Loucy (cell line): ENCODE measurements around the gene COL12A1.

Experiments
- H2AFZ ChIP-seq: fragments of 200-600 bp; sonication (generic); 2 replicates; pipeline ENCODE4 v1.6.0; 2016; ENCODE audit warnings: antibody characterized with exemption, mild to moderate bottlenecking, low read length, moderate library complexity
- H3F3A ChIP-seq: fragments of 200-600 bp; 2 replicates; pipeline ENCODE4 v1.6.0; 2016; ENCODE audit warnings: antibody characterized with exemption, low read depth, mild to moderate bottlenecking
- H3K27me3 ChIP-seq: fragments of 200-600 bp; sonication (generic); 2 replicates; pipeline ENCODE4 v1.6.1; 2014; ENCODE audit warnings: low read length, mild to moderate bottlenecking; ENCODE audit not compliant: insufficient read depth, poor library complexity, severe bottlenecking
- H3K36me3 ChIP-seq: fragments of 200-600 bp; sonication (generic); 2 replicates; pipeline ENCODE4 v1.6.1; 2016; ENCODE audit warnings: low read length; ENCODE audit not compliant: insufficient read depth
- H3K4me1 ChIP-seq: fragments of 200-600 bp; sonication (generic); 2 replicates; pipeline ENCODE4 v1.5.1; 2014; ENCODE audit warnings: low read length, mild to moderate bottlenecking; ENCODE audit not compliant: insufficient read depth, poor library complexity, severe bottlenecking
- H3K4me2 ChIP-seq: fragments of 200-600 bp; sonication (generic); 2 replicates; pipeline ENCODE4 v1.6.0; 2014; ENCODE audit warnings: antibody characterized with exemption, low read length, low read depth, mild to moderate bottlenecking; ENCODE audit not compliant: poor library complexity, severe bottlenecking
- H3K4me3 ChIP-seq: fragments of 200-600 bp; sonication (generic); 2 replicates; pipeline ENCODE4 v1.5.1; 2014; ENCODE audit warnings: low read length, mild to moderate bottlenecking, mixed read lengths; ENCODE audit not compliant: poor library complexity, severe bottlenecking
- H3K79me2 ChIP-seq: fragments of 200-600 bp; sonication (generic); 2 replicates; pipeline ENCODE4 v1.6.1; 2014; ENCODE audit warnings: low read length; ENCODE audit not compliant: insufficient read depth
- H3K9ac ChIP-seq: fragments of 200-600 bp; sonication (generic); 2 replicates; pipeline ENCODE4 v1.6.0; 2014; ENCODE audit warnings: mild to moderate bottlenecking, low read depth, low read length, moderate library complexity; ENCODE audit not compliant: poor library complexity, severe bottlenecking
- H3K9me2 ChIP-seq: fragments of 200-600 bp; sonication (generic); replicated peaks from 2 replicates; pipeline ENCODE4 v1.6.1; 2016; ENCODE audit warnings: low read depth, low read length, mixed read lengths
- H3K9me3 ChIP-seq: fragments of 200-600 bp; sonication (generic); 2 replicates; pipeline ENCODE4 v1.6.1; 2014; ENCODE audit warnings: mild to moderate bottlenecking, antibody characterized with exemption, low read length, low read depth; ENCODE audit not compliant: insufficient read depth
- H4K20me1 ChIP-seq: fragments of 200-600 bp; sonication (generic); 2 replicates; pipeline ENCODE4 v1.6.0; 2014; ENCODE audit warnings: antibody characterized with exemption, low read length, mild to moderate bottlenecking; ENCODE audit not compliant: insufficient read depth, poor library complexity, severe bottlenecking
- EZH2phosphoT487 ChIP-seq: fragments of 200-600 bp; IDR thresholded peaks from 2 replicates; pipeline ENCODE4 v1.6.1; 2018; ENCODE audit warnings: antibody characterized with exemption, mild to moderate bottlenecking, moderate library complexity, borderline replicate concordance
- TF ChIP-seq, protein P1 (sequence below): fragments of 200-600 bp; sonication (generic); conservative IDR thresholded peaks from 2 replicates; pipeline ENCODE4 v1.5.1; 2014; ENCODE audit warnings: mild to moderate bottlenecking, antibody characterized with exemption, low read length

Gene COL12A1

GRCh38 chr6:75166773-75167172, 39.1 kb downstream of the COL12A1 start:
- TF ChIP-seq, protein P1, sequence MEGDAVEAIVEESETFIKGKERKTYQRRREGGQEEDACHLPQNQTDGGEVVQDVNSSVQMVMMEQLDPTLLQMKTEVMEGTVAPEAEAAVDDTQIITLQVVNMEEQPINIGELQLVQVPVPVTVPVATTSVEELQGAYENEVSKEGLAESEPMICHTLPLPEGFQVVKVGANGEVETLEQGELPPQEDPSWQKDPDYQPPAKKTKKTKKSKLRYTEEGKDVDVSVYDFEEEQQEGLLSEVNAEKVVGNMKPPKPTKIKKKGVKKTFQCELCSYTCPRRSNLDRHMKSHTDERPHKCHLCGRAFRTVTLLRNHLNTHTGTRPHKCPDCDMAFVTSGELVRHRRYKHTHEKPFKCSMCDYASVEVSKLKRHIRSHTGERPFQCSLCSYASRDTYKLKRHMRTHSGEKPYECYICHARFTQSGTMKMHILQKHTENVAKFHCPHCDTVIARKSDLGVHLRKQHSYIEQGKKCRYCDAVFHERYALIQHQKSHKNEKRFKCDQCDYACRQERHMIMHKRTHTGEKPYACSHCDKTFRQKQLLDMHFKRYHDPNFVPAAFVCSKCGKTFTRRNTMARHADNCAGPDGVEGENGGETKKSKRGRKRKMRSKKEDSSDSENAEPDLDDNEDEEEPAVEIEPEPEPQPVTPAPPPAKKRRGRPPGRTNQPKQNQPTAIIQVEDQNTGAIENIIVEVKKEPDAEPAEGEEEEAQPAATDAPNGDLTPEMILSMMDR: no peak
- no peak for TF ChIP-seq EZH2phosphoT487
- Histone ChIP-seq H4K20me1 (no peaks in the 10 kb centered on the region), H3K4me1 (no peaks in the 10 kb centered on the region), H3K4me2 (no peak overlapping the region), H3K79me2 (no peaks in the 10 kb centered on the region), H3K9me3 (no peaks in the 10 kb centered on the region), H3K27me3 (no peaks in the 10 kb centered on the region), H3F3A (no peaks in the 10 kb centered on the region), H3K9ac (no peak overlapping the region), H3K36me3 (no peaks in the 10 kb centered on the region), H3K4me3 (no peak overlapping the region), H3K9me2 (no peaks in the 10 kb centered on the region), H2AFZ (no peak overlapping the region)

DNA sequence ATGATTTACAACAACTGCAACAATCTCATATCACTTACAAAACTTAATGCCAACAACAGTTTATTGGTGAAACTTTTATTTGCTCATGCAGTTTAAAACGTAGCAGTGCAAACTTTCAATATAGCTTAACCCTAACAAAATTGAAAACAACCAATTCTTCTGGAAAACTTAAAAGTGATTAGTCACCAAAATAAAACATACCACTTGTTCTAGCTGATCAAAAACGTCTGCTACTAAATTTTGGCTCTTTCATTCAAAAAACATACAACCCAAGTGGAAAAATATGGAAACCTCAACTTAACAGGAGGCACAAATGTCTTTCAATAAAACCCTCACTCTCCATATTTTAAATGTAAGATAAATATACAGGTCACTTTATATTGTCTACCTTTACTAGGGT, 39.6 kb downstream of the COL12A1 start:
- Histone ChIP-seq H3K9ac (no peak overlapping the region), H3K36me3 (no peaks in the 10 kb centered on the region), H3K79me2 (no peaks in the 10 kb centered on the region), H2AFZ (no peak overlapping the region), H3K9me2 (no peaks in the 10 kb centered on the region), H4K20me1 (no peaks in the 10 kb centered on the region), H3K4me1 (no peaks in the 10 kb centered on the region), H3F3A (no peaks in the 10 kb centered on the region), H3K27me3 (no peaks in the 10 kb centered on the region), H3K4me2 (no peak overlapping the region), H3K4me3 (no peak overlapping the region), H3K9me3 (no peaks in the 10 kb centered on the region)
- TF ChIP-seq, protein P1: no peak
- TF ChIP-seq EZH2phosphoT487: no peak

GRCh38 chr6:75158176-75158575, 47.7 kb downstream of the COL12A1 start:
- H3K4me2 ChIP-seq: no peak overlapping the region
- no peak overlapping the region for H3K9ac ChIP-seq
- no peak for TF ChIP-seq EZH2phosphoT487
- TF ChIP-seq, protein P1: no peak
- no peaks in the 10 kb centered on the region for H3K9me2 ChIP-seq
- no peak overlapping the region for H3K4me3 ChIP-seq
- H4K20me1 ChIP-seq: no peaks in the 10 kb centered on the region
- H3K79me2 ChIP-seq: no peaks in the 10 kb centered on the region
- H3F3A ChIP-seq: no peaks in the 10 kb centered on the region
- no peak overlapping the region for H2AFZ ChIP-seq
- no peaks in the 10 kb centered on the region for H3K4me1 ChIP-seq
- H3K36me3 ChIP-seq: no peaks in the 10 kb centered on the region
- H3K9me3 ChIP-seq: no peaks in the 10 kb centered on the region
- H3K27me3 ChIP-seq: no peaks in the 10 kb centered on the region
